Measurements from ENCODE around the gene NAA50.

The NAA50 gene
- 150 to 326 reads per million in 2 experiments for total RNA-seq

GRCh38 chr3:113745756-113746547, at the start of gene NAA50:
NAA50 (minus strand) TSS chr3:113746249; CDS start chr3:113745949, 300 bp downstream.
- DNase-seq (ENCODE audit: low read depth): peak; percentile 92

GRCh38 chr3:113795693-113796092, 49.6 kb upstream of the NAA50 start:
- DNase-seq (ENCODE audit: low read depth): no peak

GRCh38 chr3:113794526-113794925, 48.5 kb upstream of the NAA50 start:
- no peak for DNase-seq (ENCODE audit: low read depth)

- no peak for DNase-seq (ENCODE audit: low read depth)
Observed at GRCh38 chr3:113791381-113791780, 45.3 kb upstream of the NAA50 start.

GRCh38 chr3:113783980-113784379, 37.9 kb upstream of the NAA50 start:
- DNase-seq (ENCODE audit: low read depth): no peak

GRCh38 chr3:113783463-113783862, 37.4 kb upstream of the NAA50 start:
- no peak for DNase-seq (ENCODE audit: low read depth)

GRCh38 chr3:113776564-113776963, 30.5 kb upstream of the NAA50 start:
- no peak for DNase-seq (ENCODE audit: low read depth)

GRCh38 chr3:113775516-113775915, 29.5 kb upstream of the NAA50 start:
- DNase-seq (ENCODE audit: low read depth): no peak

GRCh38 chr3:113773381-113773780, 27.3 kb upstream of the NAA50 start:
- no peak for DNase-seq (ENCODE audit: low read depth)

GRCh38 chr3:113771993-113772392, 25.9 kb upstream of the NAA50 start:
- no peak for DNase-seq (ENCODE audit: low read depth)

GRCh38 chr3:113769551-113769950, 23.5 kb upstream of the NAA50 start:
- no peak for DNase-seq (ENCODE audit: low read depth)

GRCh38 chr3:113764698-113765097, 18.6 kb upstream of the NAA50 start:
- no peak for DNase-seq (ENCODE audit: low read depth)

GRCh38 chr3:113758389-113759024, 12.5 kb upstream of the NAA50 start:
- no peak for DNase-seq (ENCODE audit: low read depth)

- no peak for DNase-seq (ENCODE audit: low read depth)
Observed at GRCh38 chr3:113754494-113755159, 8.6 kb upstream of the NAA50 start.

- DNase-seq (ENCODE audit: low read depth): no peak
Observed at GRCh38 chr3:113753376-113753985, 7.4 kb upstream of the NAA50 start.

GRCh38 chr3:113751141-113751540, 5.1 kb upstream of the NAA50 start:
- DNase-seq (ENCODE audit: low read depth): no peak

GRCh38 chr3:113747283-113748046, 1.4 kb upstream of the NAA50 start:
- DNase-seq (ENCODE audit: low read depth): no peak

GRCh38 chr3:113746548-113747282, 666 bp upstream of the NAA50 start, which contains the start of gene ATP6V1A:
ATP6V1A (plus strand) TSS chr3:113747035; CDS start chr3:113778754, 31,719 bp downstream.
- peak; percentile 74 for DNase-seq (ENCODE audit: low read depth)

GRCh38 chr3:113744941-113745755, 901 bp downstream of the NAA50 start:
- DNase-seq (ENCODE audit: low read depth): peak; percentile 75
